K562 (cell line): ENCODE measurements around the gene MYMX. TPM values are rescaled to one million over a fixed set of nuclear protein-coding genes. Genes with fewer than 3 reads are reported as not detected.

Experiments used
- CBX3 ChIP-seq, 2 experiments: IDR thresholded peaks; 1 replicate in 1 of 2; 2 replicates in 1 of 2; pipeline ENCODE4 v1.6.1; 2012; ENCODE audit warnings: inconsistent platforms in 2 of 2, low read length in 2 of 2, borderline replicate concordance in 1 of 2, control low read depth in 1 of 2
- FUS ChIP-seq: fragments of 200-400 bp; formaldehyde crosslinking; optimal IDR thresholded peaks from 2 replicates; pipeline ENCODE3; 2017; ENCODE audit warnings: low read depth, low read length
- HDAC2 ChIP-seq: fragments of 450-650 bp; IDR thresholded peaks from 2 replicates; pipeline ENCODE4 v1.6.1; 2016; ENCODE audit warnings: mild to moderate bottlenecking
- HDGF ChIP-seq: fragments of 450-650 bp; IDR thresholded peaks from 2 replicates; pipeline ENCODE4 v1.6.1; 2016
- IRF9 ChIP-seq: fragments of 450-650 bp; IDR thresholded peaks from 2 replicates; pipeline ENCODE4 v1.6.1; 2016; ENCODE audit warnings: missing biosample characterization, missing genetic modification characterization
- LCOR ChIP-seq: sonication (generic); formaldehyde crosslinking; IDR thresholded peaks from 2 replicates; pipeline ENCODE4 v1.8.0; 2022; ENCODE audit warnings: mild to moderate bottlenecking, missing genetic modification reagents
- MLX ChIP-seq, 2 experiments: fragments of 450-650 bp in 1 of 2; sonication (generic) in 1 of 2; formaldehyde crosslinking; conservative IDR thresholded peaks; 2 replicates each; pipeline versions ENCODE4 v1.4.0 to v1.8.1; 2020 to 2022; ENCODE audit warnings: mild to moderate bottlenecking in 1 of 2, missing genetic modification reagents in 1 of 2
- NR2C2 ChIP-seq, 2 experiments: fragments of 200-800 bp in 1 of 2; sonication (Bioruptor generic) in 1 of 2; sonication (generic) in 1 of 2; formaldehyde crosslinking in 1 of 2; IDR thresholded peaks; 2 replicates each; pipeline versions ENCODE4 v1.6.1 to v1.8.0; 2016 to 2022; ENCODE audit warnings: mild to moderate bottlenecking in 1 of 2, missing compliant biosample characterization in 1 of 2, missing genetic modification characterization in 1 of 2, missing genetic modification reagents in 1 of 2
- PKNOX1 ChIP-seq: fragments of 450-650 bp; IDR thresholded peaks from 2 replicates; pipeline ENCODE4 v1.6.1; 2016
- PTBP1 ChIP-seq: fragments of 200-400 bp; formaldehyde crosslinking; IDR thresholded peaks from 2 replicates; pipeline ENCODE4 v1.6.1; 2017; ENCODE audit warnings: low read depth, low read length
- PTTG1 ChIP-seq: fragments of 450-650 bp; IDR thresholded peaks from 2 replicates; pipeline ENCODE4 v1.6.1; 2016; ENCODE audit warnings: low read depth, mild to moderate bottlenecking, missing genetic modification characterization, missing compliant biosample characterization
- RFX1 ChIP-seq: fragments of 450-650 bp; IDR thresholded peaks from 2 replicates; pipeline ENCODE4 v1.6.1; 2016; ENCODE audit warnings: mild to moderate bottlenecking, moderate library complexity
- ZFP36 ChIP-seq: fragments of 150-350 bp; IDR thresholded peaks from 2 replicates; pipeline ENCODE4 v1.6.1; 2018; ENCODE audit warnings: low read length, low read depth; ENCODE audit not compliant: partially characterized antibody
- polyA plus RNA-seq, 8 experiments: library from polyadenylated mRNA; depleted of rRNA in 4 of 8; stranded (reverse) in 5 of 8; unstranded in 3 of 8; fragments of >200 nt; fragmentation: Nextera tagmentation in 2 of 8; fragmentation: Illumina TruSeq in 1 of 8; extraction: Ambion mirVana in 2 of 8; extraction: Trizol in 1 of 8; gene quantifications; 2 replicates each; pipeline versions ENCODE4 v1.2.1 to v1.2.3, GENCODE V29; 2011 to 2014; ENCODE audit warnings: inconsistent platforms in 1 of 8, missing spikeins in 1 of 8
- total RNA-seq, 7 experiments: library from RNA; depleted of rRNA in 6 of 7; stranded (reverse); fragments of >200 nt in 6 of 7; fragmentation: Illumina TruSeq in 2 of 7; extraction: Trizol in 2 of 7; gene quantifications; 2 replicates each; pipeline versions ENCODE4 v1.2.1 to v1.2.3, GENCODE V29; 2011 to 2021; ENCODE audit warnings: low replicate concordance in 1 of 7
- TF ChIP-seq, protein P1 (sequence below): fragments of 450-650 bp; formaldehyde crosslinking; IDR thresholded peaks from 2 replicates; pipeline ENCODE4 v1.4.0; 2022; ENCODE audit warnings: missing genetic modification characterization
- TF ChIP-seq, protein P2 (sequence below): sonication (generic); formaldehyde crosslinking; IDR thresholded peaks from 2 replicates; pipeline ENCODE4 v1.8.0; 2022; ENCODE audit warnings: mild to moderate bottlenecking, missing genetic modification reagents
- TF ChIP-seq, protein P3 (sequence below): fragments of 450-650 bp; formaldehyde crosslinking; conservative IDR thresholded peaks from 2 replicates; pipeline ENCODE4 v1.4.0; 2022; ENCODE audit warnings: mild to moderate bottlenecking, missing genetic modification characterization

The MYMX gene
- total and polyA plus RNA-seq, 9 of the 15 experiments (the other 6 are each of a cell fraction or from before 2014, with no cell fraction given): 0.12 TPM; not detected in 8

DNA sequence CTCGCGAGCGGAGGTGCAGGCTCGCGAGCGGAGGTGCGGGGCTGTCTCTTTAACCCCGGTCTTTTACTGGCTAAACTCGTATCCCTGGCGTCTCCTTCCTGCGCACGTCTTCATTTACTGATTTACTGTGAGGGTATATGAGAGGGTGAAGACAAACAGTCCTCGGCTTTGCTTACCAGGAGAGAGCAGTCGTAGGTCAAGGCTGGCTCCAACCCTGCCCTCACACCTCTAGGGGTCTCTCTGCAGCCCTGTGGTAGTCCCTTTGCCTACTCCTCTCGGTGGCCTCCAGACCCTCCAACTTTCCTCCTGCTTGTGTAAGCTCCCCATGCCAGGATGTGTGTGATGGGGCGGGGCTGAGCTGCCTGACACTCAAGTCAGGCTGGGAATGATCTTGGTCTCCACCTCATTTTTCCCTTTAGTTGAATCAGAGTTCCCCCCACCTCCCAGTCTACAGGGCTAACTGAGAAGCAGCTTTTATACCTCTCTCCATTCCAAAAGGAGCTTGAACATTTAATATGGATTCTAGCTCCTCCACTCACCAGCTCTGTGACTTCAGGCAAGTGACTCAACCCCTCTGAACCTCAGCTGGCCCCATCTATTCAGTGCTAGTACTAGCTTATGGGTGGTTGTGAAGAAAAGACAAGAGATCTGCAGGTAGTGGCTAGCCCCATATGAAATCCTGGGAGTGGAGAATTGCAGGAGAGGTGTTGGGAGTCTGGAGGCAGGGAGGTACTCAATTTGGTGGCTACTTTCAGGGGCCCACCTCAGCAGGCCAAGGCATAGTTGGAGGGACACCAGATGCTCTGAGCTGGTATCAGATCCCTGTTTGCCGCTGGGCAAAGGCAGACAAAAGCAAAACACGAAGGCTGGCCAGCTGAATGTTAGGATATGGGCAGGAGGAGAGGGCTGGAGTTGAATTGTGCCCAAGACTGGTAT, 7.6 kb downstream of the MYMX start (continued):
- TF ChIP-seq MLX (CRISPR knock-in tag; conservative IDR thresholded peaks at IDR 0.05) (no peak), LCOR (CRISPR knock-in tag) (no peak), HDGF (peak; percentile 17; the same call in 1 of the 2 replicates), CBX3 (IDR thresholded peaks at IDR 0.05; ENCODE audit: borderline replicate concordance in 1 of 2, low read length in 2 of 2) (no peak), HDAC2 (peak; percentile 56), PTTG1 (tag) (no peak), NR2C2 (CRISPR knock-in tag; IDR thresholded peaks at IDR 0.05) (peak; percentile 14; the same call in 1 of the 2 replicates), NR2C2 (tag; IDR thresholded peaks at IDR 0.05) (no peak), RFX1 (no peak), ZFP36 (peak; percentile 84), PTBP1 (peak; percentile 55; the same call in 1 of the 2 replicates), PKNOX1 (peak; percentile 33), IRF9 (tag) (no peak), FUS (no peak)
- TF ChIP-seq, protein P1, sequence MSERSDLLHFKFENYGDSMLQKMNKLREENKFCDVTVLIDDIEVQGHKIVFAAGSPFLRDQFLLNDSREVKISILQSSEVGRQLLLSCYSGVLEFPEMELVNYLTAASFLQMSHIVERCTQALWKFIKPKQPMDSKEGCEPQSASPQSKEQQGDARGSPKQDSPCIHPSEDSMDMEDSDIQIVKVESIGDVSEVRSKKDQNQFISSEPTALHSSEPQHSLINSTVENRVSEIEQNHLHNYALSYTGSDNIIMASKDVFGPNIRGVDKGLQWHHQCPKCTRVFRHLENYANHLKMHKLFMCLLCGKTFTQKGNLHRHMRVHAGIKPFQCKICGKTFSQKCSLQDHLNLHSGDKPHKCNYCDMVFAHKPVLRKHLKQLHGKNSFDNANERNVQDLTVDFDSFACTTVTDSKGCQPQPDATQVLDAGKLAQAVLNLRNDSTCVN (CRISPR knock-in tag): no peak
- TF ChIP-seq, protein P2, sequence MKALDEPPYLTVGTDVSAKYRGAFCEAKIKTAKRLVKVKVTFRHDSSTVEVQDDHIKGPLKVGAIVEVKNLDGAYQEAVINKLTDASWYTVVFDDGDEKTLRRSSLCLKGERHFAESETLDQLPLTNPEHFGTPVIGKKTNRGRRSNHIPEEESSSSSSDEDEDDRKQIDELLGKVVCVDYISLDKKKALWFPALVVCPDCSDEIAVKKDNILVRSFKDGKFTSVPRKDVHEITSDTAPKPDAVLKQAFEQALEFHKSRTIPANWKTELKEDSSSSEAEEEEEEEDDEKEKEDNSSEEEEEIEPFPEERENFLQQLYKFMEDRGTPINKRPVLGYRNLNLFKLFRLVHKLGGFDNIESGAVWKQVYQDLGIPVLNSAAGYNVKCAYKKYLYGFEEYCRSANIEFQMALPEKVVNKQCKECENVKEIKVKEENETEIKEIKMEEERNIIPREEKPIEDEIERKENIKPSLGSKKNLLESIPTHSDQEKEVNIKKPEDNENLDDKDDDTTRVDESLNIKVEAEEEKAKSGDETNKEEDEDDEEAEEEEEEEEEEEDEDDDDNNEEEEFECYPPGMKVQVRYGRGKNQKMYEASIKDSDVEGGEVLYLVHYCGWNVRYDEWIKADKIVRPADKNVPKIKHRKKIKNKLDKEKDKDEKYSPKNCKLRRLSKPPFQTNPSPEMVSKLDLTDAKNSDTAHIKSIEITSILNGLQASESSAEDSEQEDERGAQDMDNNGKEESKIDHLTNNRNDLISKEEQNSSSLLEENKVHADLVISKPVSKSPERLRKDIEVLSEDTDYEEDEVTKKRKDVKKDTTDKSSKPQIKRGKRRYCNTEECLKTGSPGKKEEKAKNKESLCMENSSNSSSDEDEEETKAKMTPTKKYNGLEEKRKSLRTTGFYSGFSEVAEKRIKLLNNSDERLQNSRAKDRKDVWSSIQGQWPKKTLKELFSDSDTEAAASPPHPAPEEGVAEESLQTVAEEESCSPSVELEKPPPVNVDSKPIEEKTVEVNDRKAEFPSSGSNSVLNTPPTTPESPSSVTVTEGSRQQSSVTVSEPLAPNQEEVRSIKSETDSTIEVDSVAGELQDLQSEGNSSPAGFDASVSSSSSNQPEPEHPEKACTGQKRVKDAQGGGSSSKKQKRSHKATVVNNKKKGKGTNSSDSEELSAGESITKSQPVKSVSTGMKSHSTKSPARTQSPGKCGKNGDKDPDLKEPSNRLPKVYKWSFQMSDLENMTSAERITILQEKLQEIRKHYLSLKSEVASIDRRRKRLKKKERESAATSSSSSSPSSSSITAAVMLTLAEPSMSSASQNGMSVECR: peak; percentile 56; the same call in 1 of the 2 replicates
- TF ChIP-seq, protein P3, sequence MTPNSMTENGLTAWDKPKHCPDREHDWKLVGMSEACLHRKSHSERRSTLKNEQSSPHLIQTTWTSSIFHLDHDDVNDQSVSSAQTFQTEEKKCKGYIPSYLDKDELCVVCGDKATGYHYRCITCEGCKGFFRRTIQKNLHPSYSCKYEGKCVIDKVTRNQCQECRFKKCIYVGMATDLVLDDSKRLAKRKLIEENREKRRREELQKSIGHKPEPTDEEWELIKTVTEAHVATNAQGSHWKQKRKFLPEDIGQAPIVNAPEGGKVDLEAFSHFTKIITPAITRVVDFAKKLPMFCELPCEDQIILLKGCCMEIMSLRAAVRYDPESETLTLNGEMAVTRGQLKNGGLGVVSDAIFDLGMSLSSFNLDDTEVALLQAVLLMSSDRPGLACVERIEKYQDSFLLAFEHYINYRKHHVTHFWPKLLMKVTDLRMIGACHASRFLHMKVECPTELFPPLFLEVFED (CRISPR knock-in tag): no peak
